ENCODE measurements around the gene ITPK1. TPM values are rescaled to one million over a fixed set of nuclear protein-coding genes. Genes with fewer than 3 reads are reported as not detected.

Gene ITPK1
- total and polyA plus RNA-seq, 2 donors (not counting 3 experiments of a cell fraction or from before 2014, with no cell fraction given) = 39.6 to 51.8 TPM

DNA sequence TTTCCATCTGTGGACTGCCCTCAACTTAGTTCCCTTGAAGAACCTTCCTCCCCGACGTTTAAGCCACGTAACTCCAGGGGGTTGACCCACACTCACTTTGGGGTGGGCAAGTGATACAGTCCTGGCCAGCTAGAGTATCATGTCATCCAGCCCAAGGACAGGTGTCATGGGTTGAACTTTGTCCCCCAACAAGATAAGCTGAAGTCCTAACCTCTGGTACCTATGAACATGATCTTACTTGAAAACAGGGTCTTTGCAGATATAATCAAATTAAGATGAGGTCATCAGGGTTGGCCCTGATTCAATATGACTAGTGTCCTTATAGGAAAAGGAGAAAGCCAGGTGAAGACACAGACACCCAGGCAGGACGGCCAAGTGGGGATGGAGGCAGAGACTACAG is 68.6 kb downstream of the ITPK1 start:
- no peak overlapping the region for H3K9ac ChIP-seq (replicated peaks; ENCODE audit: extremely low read depth, insufficient read depth, low read length)
- H3K27ac ChIP-seq (ENCODE audit: insufficient read depth, low read depth, low read length) = no peak overlapping the region
- H3K79me2 ChIP-seq (ENCODE audit: control insufficient read depth, insufficient read depth, low read length) = no peaks in the 10 kb centered on the region
- dilution Hi-C loops (cut with MboI; ENCODE audit: extremely low pct_ligation_motif_present, low sequenced_read_pairs) (no loop called here), intact Hi-C loops (cut with micrococcal nuclease) (no loop called here)
- no peaks in the 10 kb centered on the region for H3K9me3 ChIP-seq (replicated peaks; ENCODE audit: control insufficient read depth, insufficient read depth, low read length)
- POLR2A ChIA-PET = no interaction called here
- BruUV-seq (replicated peaks) = no TSS peak
- H3K27me3 ChIP-seq (ENCODE audit: control insufficient read depth in 2 of 2, insufficient read depth in 2 of 2, low read length in 2 of 2) = no peaks in the 10 kb centered on the region
- CTCF ChIA-PET = interaction anchor here (1.1 to 1.2 kb wide), 2 partner anchors 12 to 66 kb away, joined by 3 to 5 read pairs; no protein-coding TSS in a partner anchor
- H3K36me3 ChIP-seq (ENCODE audit: control insufficient read depth in 2 of 2, extremely low read depth in 1 of 2, insufficient read depth in 2 of 2, low read length in 2 of 2) = no peaks in the 10 kb centered on the region
- no peak overlapping the region for H3K4me3 ChIP-seq (replicated peaks in 1 of 3; ENCODE audit: insufficient read depth in 1 of 3, low read depth in 1 of 3, low read length in 3 of 3)
- no peaks in the 10 kb centered on the region for H3K9me1 ChIP-seq (replicated peaks; ENCODE audit: control insufficient read depth, extremely low read depth, insufficient read depth, low read length)
- TF ChIP-seq EZH2 (IDR thresholded peaks at IDR 0.05; ENCODE audit: borderline replicate concordance, low read depth, low read length, severe bottlenecking) (no peak), JUN (IDR thresholded peaks at IDR 0.05; ENCODE audit: borderline replicate concordance, insufficient read depth, insufficient read length, low read depth) (no peak), MAX (IDR thresholded peaks at IDR 0.05; ENCODE audit: insufficient read depth, insufficient read length) (no peak)
- TF ChIP-seq, protein P1, sequence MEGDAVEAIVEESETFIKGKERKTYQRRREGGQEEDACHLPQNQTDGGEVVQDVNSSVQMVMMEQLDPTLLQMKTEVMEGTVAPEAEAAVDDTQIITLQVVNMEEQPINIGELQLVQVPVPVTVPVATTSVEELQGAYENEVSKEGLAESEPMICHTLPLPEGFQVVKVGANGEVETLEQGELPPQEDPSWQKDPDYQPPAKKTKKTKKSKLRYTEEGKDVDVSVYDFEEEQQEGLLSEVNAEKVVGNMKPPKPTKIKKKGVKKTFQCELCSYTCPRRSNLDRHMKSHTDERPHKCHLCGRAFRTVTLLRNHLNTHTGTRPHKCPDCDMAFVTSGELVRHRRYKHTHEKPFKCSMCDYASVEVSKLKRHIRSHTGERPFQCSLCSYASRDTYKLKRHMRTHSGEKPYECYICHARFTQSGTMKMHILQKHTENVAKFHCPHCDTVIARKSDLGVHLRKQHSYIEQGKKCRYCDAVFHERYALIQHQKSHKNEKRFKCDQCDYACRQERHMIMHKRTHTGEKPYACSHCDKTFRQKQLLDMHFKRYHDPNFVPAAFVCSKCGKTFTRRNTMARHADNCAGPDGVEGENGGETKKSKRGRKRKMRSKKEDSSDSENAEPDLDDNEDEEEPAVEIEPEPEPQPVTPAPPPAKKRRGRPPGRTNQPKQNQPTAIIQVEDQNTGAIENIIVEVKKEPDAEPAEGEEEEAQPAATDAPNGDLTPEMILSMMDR (IDR thresholded peaks at IDR 0.05; ENCODE audit: extremely low read depth in 1 of 2, insufficient read depth in 1 of 2, low read depth in 1 of 2, low read length in 2 of 2) = no peak
- no peak overlapping the region for H2AFZ ChIP-seq (ENCODE audit: low read depth, low read length)
- no peak overlapping the region for H3K4me2 ChIP-seq (ENCODE audit: insufficient read depth, low read length)
- FAIRE-seq (no peak), DNase-seq (ENCODE audit: low read depth, low spot score) (no peak)
- peaks cover 47% of the 10 kb centered on the region for H3K4me1 ChIP-seq (ENCODE audit: control insufficient read depth, extremely low read depth, insufficient read depth, low read length)
- H4K20me1 ChIP-seq (replicated peaks; ENCODE audit: control insufficient read depth, extremely low read depth, insufficient read depth, low read length) = no peaks in the 10 kb centered on the region

DNA sequence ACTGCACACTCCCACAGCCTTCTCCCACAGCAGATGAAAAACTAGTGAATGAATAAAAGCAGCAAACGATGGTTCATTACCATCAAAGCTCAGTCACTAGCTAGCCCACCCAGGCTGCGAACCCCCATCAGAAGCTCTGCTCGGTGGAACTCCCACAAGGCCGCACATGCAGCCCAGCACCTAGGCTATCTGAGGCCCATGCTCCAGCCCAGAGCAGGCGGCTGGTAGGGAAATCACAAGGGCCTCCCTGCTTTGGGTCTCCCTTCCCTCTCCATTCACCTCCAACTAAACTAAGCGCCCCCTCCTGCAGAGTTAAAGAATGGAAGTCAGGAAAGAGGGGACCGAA is 69.0 kb downstream of the ITPK1 start:
- no peaks in the 10 kb centered on the region for H3K79me2 ChIP-seq (ENCODE audit: control insufficient read depth, insufficient read depth, low read length)
- peaks cover 47% of the 10 kb centered on the region for H3K4me1 ChIP-seq (ENCODE audit: control insufficient read depth, extremely low read depth, insufficient read depth, low read length)
- ChIA-PET POLR2A (no interaction called here), CTCF (interaction anchor here (1.1 kb wide), 1 partner anchor 67 kb away, joined by 3 read pairs; no protein-coding TSS in a partner anchor)
- no peak overlapping the region for H3K4me3 ChIP-seq (replicated peaks in 1 of 3; ENCODE audit: insufficient read depth in 1 of 3, low read depth in 1 of 3, low read length in 3 of 3)
- no peak overlapping the region for H3K9ac ChIP-seq (replicated peaks; ENCODE audit: extremely low read depth, insufficient read depth, low read length)
- TF ChIP-seq POLR2AphosphoS5 (IDR thresholded peaks at IDR 0.05; ENCODE audit: insufficient read depth, low read depth, low read length) = no peak
- TF ChIP-seq GATA2 (IDR thresholded peaks at IDR 0.05; ENCODE audit: insufficient read depth, insufficient read length, low read depth, low read length) = no peak
- no peak for TF ChIP-seq JUN (IDR thresholded peaks at IDR 0.05; ENCODE audit: borderline replicate concordance, insufficient read depth, insufficient read length, low read depth)
- no peak for TF ChIP-seq MAX (IDR thresholded peaks at IDR 0.05; ENCODE audit: insufficient read depth, insufficient read length)
- no peak for TF ChIP-seq POLR2A (IDR thresholded peaks at IDR 0.05; ENCODE audit: low read depth, low read length)
- no peak for TF ChIP-seq FOS (IDR thresholded peaks at IDR 0.05; ENCODE audit: borderline replicate concordance, insufficient read depth, low read length)
- no peak for TF ChIP-seq EZH2 (IDR thresholded peaks at IDR 0.05; ENCODE audit: borderline replicate concordance, low read depth, low read length, severe bottlenecking)
- TF ChIP-seq MYC (IDR thresholded peaks at IDR 0.05; ENCODE audit: low read depth, low read length) = no peak
- TF ChIP-seq, protein P1 (IDR thresholded peaks at IDR 0.05; ENCODE audit: extremely low read depth in 1 of 2, insufficient read depth in 1 of 2, low read depth in 1 of 2, low read length in 2 of 2) = no peak
- no peaks in the 10 kb centered on the region for H3K9me1 ChIP-seq (replicated peaks; ENCODE audit: control insufficient read depth, extremely low read depth, insufficient read depth, low read length)
- intact Hi-C loops (cut with micrococcal nuclease) = no loop called here
- no peaks in the 10 kb centered on the region for H3K27me3 ChIP-seq (ENCODE audit: control insufficient read depth in 2 of 2, insufficient read depth in 2 of 2, low read length in 2 of 2)
- dilution Hi-C loops (cut with MboI; ENCODE audit: extremely low pct_ligation_motif_present, low sequenced_read_pairs) = no loop called here
- H3K36me3 ChIP-seq (ENCODE audit: control insufficient read depth in 2 of 2, extremely low read depth in 1 of 2, insufficient read depth in 2 of 2, low read length in 2 of 2) = no peaks in the 10 kb centered on the region
- H2AFZ ChIP-seq (ENCODE audit: low read depth, low read length) = no peak overlapping the region
- BruUV-seq (replicated peaks) = no TSS peak
- FAIRE-seq = no peak
- no peaks in the 10 kb centered on the region for H4K20me1 ChIP-seq (replicated peaks; ENCODE audit: control insufficient read depth, extremely low read depth, insufficient read depth, low read length)
- no peaks in the 10 kb centered on the region for H3K9me3 ChIP-seq (replicated peaks; ENCODE audit: control insufficient read depth, insufficient read depth, low read length)
- DNase-seq (ENCODE audit: low read depth, low spot score) = no peak
- H3K27ac ChIP-seq (ENCODE audit: insufficient read depth, low read depth, low read length) = no peak overlapping the region
- H3K4me2 ChIP-seq (ENCODE audit: insufficient read depth, low read length) = no peak overlapping the region
